GM19193 (cell line): ENCODE results near the gene AKIRIN2.

Experiments used
- POLR2A ChIP-seq: IDR thresholded peaks from 4 replicates; pipeline ENCODE4 v1.6.1; 2011; ENCODE audit not compliant: insufficient read depth, insufficient read length; ENCODE audit errors: extremely low read depth

AKIRIN2 gene

DNA sequence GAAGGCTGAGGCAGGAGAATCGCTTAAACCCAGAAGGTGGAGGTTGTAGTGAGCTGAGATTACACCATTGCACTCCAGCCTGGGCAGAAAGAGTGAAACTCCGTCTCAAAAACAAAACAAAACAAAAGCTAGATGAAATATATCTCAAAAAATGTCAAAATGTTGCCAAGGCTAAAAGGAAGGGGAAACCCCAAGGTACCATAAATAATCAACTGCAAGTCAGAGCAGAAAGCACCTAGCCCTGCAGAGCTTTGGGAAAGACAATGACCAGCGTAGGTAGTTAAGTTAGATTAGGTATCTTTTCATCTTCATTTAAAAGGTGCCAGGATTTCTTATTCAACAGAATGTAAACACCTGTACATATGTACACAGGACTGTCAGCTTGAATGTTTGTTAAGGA lies 33.0 kb downstream of the AKIRIN2 start:
- TF ChIP-seq POLR2A = no peak

DNA sequence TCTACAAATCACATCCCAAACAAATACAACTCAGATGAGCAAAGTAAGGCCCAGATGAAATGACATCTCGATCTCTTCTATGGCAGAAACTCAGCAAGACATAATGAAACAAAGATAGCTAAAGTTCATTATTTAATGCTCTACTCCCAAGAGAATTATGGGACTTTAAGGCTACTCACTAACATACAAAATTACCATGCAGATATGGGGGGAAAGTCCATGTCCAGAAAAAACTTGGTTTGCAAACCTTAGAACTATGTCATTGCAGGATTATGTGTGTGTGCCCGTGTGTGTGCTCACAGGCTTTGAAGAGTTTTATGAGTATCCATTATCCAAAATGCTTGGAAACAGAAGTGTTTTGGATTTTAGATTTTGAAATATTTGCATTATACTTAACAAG lies 34.0 kb downstream of the AKIRIN2 start:
- no peak for TF ChIP-seq POLR2A

DNA sequence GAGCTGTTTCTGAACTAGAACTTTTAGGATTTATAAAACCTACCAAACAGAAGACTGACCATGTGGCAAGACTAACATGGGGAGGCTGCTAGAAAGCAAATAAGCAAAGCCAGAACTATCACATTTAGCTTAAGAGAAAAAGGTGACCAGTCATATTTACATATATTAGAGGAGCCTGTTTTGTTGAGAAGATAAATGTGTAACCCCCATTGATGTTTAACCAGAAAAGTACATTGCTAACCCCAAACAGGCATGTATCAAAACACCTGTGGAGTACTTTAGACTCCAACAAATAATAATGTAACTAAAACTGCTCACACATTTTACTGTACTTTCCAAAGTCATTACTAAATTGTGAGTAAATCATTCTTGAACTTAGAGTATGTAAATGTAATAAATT lies 35.0 kb downstream of the AKIRIN2 start:
- TF ChIP-seq POLR2A = no peak

DNA sequence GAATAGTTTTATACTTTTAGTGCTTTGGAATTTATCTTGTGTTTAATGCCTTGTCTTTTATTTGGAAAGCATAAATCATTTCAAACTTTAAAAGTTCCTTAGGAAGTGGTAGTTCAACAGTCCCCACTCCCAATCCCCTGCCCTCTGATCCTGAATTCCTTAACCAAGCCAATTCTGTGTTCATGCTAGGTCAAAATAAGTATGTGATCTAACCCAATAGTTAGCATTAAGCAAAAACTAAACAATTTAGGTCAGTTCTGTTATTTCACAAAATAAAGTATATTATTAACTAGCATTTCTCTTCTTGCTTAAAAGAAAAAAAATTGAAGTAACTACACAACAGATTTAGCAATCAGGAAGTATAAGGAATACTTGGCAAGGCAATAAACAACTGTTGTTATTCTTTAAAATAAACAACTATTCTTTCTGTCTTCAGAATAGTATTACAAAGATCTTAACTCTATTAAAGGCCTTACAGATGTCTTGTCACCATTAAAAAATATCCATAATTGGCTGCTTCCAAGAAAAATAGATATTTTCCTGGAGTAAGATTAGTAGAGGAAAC lies 37.0 kb downstream of the AKIRIN2 start:
- TF ChIP-seq POLR2A = no peak

DNA sequence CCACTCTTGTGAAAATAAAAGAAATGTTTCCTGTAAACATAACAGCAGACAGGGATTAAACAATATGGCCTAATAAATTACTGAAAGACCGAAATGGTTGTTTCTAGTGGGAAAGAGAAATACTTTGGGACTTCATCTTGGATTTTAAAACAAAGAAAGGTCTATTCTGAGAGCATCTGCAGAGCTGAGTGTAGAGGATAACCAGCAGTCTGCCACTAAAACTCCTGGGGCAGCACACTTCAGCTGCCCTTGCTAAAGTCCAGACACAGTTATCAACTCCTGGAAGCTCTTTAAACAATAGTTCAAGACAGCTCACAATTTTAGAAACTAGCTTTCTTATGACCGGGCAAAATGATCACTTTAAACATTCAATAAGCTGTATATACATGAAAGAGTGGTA lies 38.6 kb downstream of the AKIRIN2 start:
- no peak for TF ChIP-seq POLR2A

DNA sequence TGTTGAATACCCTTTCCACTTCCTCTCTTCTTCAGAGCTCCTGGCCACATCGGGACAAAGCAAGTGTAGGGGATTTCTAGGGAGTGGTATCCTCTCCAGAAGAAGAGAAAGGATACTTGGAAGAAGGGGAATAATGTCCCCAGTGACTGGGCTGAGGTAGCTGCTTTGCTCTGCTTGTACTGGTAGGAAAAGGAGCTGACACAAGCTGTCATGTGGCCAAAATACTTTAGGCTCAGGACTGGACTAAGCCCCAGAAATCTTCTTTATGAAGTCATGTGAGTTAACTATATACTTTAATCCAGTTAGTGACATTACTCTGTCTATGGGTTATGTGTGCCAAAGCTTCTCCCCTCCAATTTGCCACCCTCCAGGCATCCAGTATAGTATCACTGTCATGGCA lies 40.5 kb downstream of the AKIRIN2 start:
- no peak for TF ChIP-seq POLR2A

DNA sequence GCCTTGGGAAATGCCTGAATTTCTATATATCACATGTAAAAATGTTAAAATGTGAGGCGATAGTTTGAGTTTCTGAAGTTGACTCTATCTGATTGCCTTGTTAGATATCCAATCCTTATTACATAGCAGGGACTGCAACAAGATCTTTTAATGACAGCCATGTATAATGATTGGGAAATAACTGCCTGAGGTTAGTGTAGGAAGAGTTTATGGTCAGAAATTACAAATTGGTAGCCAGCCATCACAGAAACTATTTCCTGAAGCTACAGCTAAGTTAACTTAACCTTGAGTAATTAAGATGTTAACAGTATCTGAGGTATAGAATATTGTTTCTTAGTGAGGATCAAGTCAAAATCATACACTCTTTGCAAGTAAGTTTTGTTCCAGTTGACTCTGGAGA lies 41.0 kb downstream of the AKIRIN2 start:
- TF ChIP-seq POLR2A = no peak

DNA sequence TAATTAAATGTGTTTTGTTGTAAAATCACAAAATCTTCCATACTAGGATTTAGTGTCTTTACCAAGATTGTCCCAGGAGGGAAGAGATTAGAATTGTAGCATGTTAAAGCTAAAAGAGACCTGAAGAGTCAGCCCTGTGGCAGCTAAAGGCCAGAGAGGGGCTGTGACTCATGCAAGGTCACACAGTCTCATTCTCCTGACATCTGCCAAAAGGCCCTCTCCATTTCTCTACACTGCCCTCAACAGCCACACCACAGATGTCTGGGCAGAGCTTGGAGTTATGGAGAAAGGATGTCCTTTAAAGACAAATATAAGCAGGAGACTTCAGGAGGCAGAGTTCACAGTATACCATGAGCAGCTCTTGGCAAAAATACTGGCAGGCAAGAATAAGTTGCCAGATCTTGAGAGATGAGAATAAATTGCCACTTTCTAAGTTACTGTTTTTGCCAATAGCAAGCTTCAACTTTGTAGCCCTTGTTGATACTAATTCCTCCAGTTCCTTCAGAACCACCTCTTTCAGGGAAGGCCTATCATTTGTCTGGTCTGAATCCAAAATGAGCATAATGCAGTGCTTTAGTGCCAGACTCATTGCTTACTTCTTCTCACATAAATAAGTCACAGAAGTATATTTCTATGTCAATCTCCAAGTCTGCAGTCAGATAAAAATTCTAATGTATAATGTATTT lies 41.7 kb downstream of the AKIRIN2 start:
- no peak for TF ChIP-seq POLR2A

DNA sequence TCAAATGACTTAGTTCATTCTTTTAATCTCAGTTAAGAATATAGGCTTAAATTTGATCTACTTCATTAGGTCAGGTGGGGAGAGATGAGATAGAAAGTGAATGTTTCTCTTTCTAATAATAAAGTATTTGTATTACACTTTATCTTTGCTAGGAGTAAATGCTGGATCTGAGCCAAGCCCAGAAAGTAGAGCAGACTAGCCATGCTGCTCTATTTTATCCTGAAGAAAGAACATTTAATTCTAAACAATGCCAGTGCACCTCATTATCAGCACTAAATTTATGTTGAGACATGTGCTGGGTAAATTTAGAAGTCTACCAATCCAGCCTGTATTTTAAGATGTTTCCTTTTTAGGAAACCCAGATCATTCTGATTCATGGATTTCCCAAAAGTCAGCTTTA lies 43.5 kb downstream of the AKIRIN2 start:
- no peak for TF ChIP-seq POLR2A

DNA sequence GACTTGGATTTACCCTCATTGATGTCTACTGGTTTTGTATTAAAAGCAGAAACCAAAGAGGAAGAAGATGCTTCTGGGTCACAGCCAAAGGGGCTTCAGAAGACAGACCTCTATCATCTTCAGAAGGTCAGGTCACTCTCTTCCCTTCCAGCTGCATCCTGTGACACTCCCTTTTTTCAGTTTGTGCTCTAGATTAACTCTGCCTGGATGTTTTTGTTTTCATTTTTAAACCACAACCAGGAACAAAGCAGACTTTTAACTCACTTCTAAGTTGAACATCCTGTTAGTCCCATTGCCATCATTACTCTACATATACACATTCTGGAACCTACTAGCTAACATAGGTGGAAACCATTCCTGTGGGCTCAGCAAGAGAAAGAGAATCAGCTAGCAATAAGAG lies 45.2 kb downstream of the AKIRIN2 start:
- no peak for TF ChIP-seq POLR2A

DNA sequence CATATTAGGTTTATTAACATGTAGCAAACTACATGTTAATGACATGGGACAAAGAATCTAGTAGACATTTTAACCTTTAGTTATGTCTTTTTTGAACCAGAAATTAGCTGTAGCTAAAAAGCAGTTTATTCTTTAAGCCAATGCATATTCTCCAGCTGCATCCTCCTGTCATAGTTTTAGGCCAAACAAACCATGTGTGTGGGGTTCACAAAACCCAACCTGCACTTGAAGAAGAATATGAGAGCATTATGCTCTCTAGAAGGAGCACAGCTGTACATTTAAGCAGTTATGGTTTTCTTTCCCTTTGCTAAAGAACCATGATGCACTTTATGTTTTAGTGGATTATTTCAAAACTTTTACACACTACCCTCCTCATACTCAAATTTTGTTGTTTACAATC lies 46.2 kb downstream of the AKIRIN2 start:
- no peak for TF ChIP-seq POLR2A

DNA sequence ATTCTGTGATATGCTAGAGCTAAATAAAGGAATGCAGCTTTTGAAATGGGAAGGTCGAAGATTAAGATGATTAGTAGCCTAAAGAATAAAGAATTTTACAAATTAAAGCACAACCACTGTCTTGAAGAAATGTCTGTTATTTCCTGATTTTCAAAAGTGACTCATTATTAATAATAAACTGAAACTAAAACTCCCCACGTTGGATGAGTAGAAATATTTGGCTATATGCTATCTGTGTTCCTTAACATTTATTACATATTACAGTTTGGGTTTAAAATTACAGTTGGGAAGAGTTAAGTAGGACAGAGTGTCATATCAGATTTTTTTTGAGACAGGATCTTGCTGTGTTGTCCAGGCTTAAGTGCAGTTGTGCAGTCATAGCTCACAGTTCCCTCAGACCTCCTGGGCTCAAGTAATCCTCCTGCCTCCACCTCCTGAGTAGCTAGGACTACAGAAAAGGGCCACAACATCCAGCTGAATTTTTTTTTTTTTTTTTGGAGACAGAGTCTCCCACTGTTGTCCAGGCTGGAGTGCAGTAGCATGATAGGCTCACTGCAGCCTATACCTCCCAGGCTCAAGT lies 47.1 kb downstream of the AKIRIN2 start:
- no peak for TF ChIP-seq POLR2A

DNA sequence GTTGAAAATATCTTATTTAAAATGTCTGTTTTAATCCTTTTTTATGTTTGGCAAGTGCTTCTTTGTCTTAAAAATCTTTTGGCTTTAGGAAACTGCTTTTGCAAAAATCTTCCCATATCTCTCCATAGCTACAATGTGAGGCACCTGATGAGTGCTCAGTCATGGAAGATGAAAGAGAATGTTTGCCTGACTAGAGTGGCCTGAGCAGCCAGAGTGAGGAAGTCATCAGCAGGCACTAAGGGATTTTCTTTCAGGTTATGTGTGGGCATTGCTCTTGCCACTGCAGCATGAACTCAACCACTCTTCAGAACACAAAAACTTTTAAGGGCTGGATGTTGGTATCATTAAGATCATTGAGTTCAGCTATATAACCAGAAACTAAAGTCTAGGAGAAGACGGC lies 47.9 kb downstream of the AKIRIN2 start:
- no peak for TF ChIP-seq POLR2A

DNA sequence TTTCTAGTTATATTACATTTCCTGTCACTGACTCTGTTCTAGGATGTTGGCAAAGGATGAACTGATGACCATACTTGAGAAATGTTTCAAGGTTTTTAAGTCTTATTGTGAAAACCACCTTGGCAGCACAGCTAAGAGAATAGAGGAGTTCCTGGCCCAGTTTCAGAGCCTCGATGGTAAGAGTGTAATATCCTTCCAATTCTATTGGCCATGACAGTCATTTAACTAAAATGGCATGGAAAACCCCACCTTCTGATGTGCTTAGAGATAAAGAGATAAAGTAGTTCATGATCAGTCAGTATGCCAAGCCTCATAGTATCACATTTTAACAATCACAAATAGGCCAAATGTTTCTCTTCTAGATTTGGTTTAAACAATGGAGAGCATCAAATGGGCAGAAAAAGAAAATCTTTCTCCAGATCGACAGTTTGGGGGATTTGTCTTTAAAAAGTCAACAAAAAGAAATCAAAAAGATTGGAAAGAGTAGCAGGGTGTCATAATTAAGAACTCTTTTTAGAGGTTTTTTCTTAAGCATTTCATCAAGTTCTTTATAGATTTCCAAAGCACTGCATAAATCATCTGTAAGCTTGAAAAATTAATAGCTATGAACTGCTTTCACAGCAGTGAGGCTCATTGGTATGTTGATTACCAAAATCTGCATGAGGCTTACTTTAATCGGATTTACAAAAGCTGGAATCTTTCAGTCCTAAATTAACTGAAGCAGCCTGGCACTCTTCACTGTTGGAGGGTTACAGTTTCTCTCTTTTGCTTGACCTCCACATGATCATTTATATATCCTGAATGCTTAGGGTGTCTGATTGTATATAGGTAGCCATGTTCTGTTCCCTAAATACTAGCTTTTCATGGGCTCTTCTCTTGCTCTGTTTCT lies 48.7 kb downstream of the AKIRIN2 start:
- no peak for TF ChIP-seq POLR2A

DNA sequence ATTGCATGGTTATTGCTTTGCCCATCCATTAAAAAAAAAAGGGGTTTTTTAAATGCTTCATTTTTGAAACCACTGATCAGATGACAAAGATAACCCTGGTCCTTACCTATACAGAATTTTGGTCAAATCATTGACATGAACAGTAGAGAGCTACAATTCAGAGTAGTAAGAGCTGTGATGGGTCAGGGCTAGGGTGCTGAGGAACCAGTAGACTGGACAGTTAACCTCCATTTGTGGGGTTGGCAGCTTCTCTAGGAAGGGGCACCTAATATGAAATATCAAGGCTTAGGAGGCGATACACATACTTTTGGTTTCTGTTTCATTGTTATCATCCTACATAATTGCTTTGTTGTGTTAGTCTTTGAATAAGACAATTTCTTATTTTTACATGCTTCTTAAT lies 57.0 kb downstream of the AKIRIN2 start:
- no peak for TF ChIP-seq POLR2A
